Measurements from ENCODE around the gene PCGF5. TPM values are rescaled to one million over a fixed set of nuclear protein-coding genes. Genes with fewer than 3 reads are reported as not detected.
"Not testable (repeated sequence)": the region's sequence is repeated elsewhere in the genome, so short reads cannot be mapped to it uniquely, and the experiment has no call there.

The PCGF5 gene
- total RNA-seq, 1 donor from 2014 or later: 48.9 TPM

- DNase-seq (ENCODE audit: low read depth): no peak
These were observed 10.4 kb upstream of the PCGF5 start for GRCh38 chr10:91210014-91210413.

GRCh38 chr10:91210435-91210834 is 10.0 kb upstream of the PCGF5 start:
- DNase-seq (ENCODE audit: low read depth): peak; percentile 10

- no peak for DNase-seq (ENCODE audit: low read depth)
These were observed 8.8 kb upstream of the PCGF5 start for GRCh38 chr10:91211675-91212074.

DNA sequence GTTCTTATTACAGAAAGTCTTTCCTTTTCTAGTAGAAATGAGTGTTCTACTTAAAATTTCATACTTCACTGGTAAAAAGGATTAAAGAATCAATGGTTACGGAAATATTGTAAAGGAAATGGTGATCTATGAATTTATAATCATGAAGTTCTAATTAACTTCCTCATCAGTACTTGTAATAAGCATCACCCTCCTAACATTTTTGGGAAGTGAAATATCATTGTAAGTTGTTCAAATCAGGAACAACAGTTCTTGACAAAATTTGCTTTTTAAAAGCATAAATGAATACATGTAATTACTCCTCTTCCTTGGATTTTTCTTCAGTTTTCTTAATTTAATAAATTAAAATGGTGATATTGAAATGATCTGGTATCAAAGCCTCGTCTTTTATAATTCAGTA is 5.6 kb upstream of the PCGF5 start:
- DNase-seq (ENCODE audit: low read depth): no peak

GRCh38 chr10:91215384-91215783 is 5.1 kb upstream of the PCGF5 start:
- no peak for DNase-seq (ENCODE audit: low read depth)

DNA sequence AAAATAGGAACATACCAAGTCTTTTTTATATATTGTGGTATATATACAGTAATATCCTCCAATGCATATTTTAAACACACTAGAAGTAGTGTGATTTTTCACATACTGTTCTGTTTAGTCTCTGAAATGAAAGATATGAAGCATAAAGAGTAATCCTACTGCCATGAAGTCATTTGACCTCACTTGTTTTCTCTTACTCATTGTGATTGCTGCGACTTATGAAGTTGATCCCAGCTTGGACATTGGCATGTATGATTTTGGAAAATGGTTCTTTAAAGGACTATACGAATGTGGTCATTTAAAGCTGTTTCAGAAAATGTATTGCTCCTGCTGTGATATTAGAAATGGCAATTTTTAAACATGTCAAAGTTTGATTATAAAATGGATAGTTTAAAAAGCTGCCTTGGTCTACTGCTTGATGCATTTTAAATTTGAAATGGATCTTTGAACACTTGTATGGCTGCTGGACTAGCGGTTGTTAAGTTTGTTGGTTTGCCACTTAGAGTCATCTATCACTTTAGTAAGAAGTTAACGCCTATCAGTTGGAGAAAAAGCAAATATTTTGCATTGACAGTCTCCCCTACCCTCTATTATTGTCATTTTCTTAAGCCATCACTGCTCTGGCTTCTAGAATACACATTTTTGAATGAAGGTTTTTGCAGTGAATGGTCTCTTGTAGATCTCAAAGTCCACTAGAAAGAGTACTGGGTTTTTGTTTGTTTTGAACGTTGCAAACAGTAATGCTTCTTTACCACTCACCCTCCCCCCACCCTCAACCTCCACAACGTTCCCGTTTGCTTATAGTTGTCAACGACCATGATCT is 881 bp upstream of the PCGF5 start:
- no peak for DNase-seq (ENCODE audit: low read depth)

- DNase-seq (ENCODE audit: low read depth): peak; percentile 19
These were observed 652 bp downstream of the PCGF5 start for GRCh38 chr10:91220954-91221675.

- DNase-seq (ENCODE audit: low read depth): no peak
These were observed 5.6 kb downstream of the PCGF5 start for GRCh38 chr10:91226093-91226492.

GRCh38 chr10:91227576-91227975 is 7.1 kb downstream of the PCGF5 start:
- no peak for DNase-seq (ENCODE audit: low read depth)

- DNase-seq (ENCODE audit: low read depth): no peak
These were observed 9.2 kb downstream of the PCGF5 start for GRCh38 chr10:91229683-91230082.

DNA sequence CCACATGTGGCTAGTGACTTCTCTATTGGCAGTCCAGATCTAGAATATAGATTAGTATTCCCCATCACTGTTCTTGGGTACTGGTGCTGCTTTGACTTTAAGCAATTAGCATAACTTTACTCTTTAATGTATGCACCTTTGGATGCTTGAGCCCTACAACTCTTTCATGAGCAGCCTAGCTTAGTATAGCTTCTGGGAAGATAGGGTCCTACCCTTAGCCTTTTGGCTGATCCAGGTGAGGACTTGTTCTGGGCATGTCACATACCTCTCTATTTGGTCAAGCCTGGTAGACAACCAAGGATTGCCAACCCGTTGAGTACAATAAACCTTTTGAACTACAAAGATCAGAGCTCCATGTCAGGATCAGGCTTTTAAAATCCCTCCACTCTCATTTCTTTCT is 17.7 kb downstream of the PCGF5 start:
- no peak for DNase-seq (ENCODE audit: low read depth)

- no peak for DNase-seq (ENCODE audit: low read depth)
These were observed 19.3 kb downstream of the PCGF5 start for GRCh38 chr10:91239789-91240188.

GRCh38 chr10:91242940-91243339 is 22.5 kb downstream of the PCGF5 start:
- DNase-seq (ENCODE audit: low read depth): no peak

DNA sequence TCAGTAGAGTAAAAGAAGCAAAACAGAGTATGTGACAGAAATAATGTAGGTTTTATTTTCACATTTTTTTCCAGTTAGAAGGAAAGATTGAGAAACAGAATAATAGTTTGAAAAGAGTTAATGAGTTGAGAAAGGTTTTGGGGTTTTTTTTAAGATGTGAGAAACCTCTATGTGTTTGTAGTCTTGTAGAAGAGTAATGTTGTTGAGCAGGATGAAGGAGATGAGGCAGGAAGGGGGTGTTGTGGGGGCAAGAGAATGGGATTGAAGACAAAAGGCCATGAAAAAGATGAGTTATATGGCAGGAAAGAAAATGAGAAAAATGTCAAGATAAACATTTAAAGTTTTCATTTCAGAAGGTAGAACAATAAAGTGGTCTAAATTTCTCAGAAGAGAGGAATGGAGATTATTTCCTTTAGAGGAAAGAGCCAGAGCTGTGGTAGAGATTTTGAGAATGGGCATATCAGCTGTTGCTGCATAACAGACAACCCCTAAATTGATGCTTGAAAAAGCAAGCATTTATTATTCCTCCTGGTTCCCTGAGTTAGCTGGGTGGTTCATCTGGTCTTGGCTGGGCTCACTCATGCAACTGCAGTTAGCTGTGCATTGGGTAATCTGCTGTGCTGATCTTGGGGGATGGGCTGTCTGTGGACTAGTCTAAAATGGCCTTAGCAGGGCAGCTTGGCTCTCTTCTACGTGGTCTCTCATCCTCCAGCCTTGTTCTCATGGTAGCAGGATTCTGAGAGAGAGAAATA is 27.1 kb downstream of the PCGF5 start:
- peak; percentile 20 for DNase-seq (ENCODE audit: low read depth)

DNA sequence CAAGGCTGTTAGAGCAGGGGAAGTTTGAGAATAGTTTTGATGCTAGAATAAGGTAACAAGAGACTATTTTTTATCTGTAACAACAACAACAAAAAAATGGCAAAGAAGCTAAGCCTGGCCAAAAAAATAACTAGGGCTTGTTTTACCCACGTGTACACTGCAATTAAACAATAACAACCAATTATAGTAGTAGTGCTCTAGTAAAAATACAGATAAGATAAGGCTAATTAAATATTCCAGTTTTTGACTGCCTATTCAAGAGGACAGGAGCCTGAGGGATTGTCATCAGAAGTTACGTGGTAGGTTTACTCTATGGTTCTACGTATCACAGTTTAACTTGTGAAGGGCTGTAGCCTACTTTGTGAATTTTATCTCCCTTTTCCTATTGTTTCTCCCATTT is 29.2 kb downstream of the PCGF5 start:
- no peak for DNase-seq (ENCODE audit: low read depth)

DNA sequence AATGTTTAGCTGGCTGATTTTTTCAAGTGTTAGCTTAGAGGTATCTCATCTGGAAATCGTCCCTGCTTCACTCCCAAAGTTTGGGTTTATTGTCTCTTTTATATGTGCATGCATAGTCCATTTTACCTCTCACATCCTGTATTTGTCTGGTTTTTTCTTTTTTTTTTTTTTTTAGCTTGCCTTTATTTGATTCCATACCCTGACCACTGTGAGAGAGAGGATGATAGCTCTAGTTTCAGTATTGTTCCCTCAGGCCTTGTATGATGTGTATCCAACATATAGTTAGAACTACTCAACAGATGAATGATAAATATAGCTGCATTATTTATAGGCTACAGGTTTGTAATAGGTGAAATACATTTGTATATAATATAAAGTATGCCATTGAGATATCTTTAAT is 29.9 kb downstream of the PCGF5 start:
- DNase-seq (ENCODE audit: low read depth): no peak

DNA sequence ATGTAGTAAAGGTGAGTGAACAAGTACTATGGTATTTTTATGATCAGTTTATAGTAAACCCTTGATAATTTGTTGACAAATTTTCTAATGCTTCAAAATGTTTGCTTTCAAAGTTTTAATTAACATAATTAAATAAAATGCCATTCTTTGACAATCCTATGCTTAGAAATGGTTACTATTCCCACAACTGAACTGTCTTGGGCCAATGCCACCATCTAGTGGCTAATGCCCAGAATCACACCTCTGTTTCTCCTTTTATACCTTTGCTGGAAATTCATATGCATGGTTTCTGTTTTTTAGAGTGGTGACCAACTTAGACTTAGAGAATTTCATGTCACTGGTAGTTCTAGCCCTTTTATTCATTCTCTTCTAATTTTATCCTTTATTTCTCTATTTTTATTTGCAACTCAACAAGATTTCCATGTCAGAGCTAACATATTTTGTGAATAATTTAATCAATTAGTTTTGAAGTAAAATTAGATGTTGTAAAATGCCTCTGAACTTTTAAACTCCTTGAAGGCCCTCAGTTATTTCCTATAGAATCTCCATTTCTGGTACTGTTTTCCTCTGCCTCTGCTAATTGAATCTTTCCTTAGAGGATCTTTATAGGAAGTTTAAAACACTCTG is 31.1 kb downstream of the PCGF5 start:
- peak; percentile 49 for DNase-seq (ENCODE audit: low read depth)

DNA sequence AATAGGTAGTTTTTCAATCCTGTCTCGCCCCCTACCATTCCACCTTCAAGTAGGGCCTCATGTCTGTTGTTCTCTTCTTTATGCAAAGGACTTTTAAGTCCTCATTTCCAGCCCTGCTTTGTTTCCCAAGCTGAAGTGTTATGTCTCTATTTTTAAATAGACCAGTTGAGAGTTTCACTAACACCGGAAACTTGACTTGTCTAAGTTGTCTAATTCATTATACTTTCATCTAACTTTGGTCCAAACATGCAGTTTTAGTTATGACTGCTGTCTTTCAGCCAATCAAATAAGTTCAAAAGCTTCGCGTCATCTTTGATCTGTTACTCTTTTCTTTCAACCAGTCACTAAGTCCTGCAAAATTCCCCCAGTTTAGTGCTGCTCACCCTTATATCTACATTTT is 32.8 kb downstream of the PCGF5 start:
- no peak for DNase-seq (ENCODE audit: low read depth)

DNA sequence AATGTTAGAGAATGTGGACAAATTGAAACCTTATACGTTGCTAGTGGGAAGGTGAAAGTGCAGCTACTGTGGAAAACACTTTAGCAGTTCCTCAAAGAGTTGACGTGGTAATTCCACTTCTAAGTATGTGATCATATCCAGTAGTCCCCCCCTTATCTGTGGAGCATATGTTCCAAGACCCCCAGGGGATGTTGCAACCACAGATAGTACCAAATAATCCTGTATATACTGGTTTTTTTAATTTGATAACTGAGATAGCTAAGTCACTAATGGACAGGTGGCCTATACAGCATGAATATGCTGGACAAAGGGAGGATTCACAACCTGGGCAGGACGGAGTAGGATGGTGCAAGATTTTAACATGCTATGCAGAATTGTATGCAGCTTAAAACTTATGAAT is 36.8 kb downstream of the PCGF5 start:
- DNase-seq (ENCODE audit: low read depth): no peak

DNA sequence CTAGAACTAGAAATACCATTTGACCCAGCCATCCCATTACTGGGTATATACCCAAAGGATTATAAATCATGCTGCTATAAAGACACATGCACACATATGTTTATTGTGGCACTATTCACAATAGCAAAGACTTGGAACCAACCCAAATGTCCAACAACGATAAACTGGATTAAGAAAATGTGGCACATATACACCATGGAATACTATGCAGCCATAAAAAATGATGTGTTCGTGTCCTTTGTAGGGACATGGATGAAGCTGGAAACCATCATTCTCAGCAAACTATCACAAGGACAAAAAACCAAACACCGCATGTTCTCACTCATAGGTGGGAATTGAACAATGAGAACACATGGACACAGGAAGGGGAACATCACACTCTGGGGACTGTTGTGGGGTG is 40.0 kb downstream of the PCGF5 start:
- DNase-seq (ENCODE audit: low read depth): not testable (repeated sequence)

DNA sequence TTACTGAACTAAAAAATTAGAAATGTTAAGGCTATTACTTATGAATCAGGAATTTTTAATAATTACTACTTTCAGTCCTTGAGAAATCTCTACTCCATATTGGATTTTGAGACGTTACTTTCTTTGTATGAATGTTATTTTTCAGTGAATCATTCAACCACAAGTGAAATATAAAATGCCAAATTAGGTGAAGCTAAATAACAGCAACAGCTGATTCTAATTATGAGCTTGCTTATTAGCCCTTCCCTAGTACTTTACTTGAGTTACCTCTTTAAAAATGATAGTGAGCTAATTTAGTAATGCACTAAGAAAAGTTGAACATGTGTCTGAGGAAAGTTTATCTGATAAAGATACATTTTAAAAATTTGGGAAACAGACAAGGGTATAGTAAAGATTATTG is 51.4 kb downstream of the PCGF5 start:
- DNase-seq (ENCODE audit: low read depth): no peak

GRCh38 chr10:91284486-91285090 is 64.1 kb downstream of the PCGF5 start:
- no peak for DNase-seq (ENCODE audit: low read depth)
